HL-60 (cell line): ENCODE measurements around the gene MAN1C1.

Experiments
- DNase-seq, 2 experiments: peaks; one replicate each; pipeline ENCODE4 v3.0.0-alpha.2; 2010 to 2020; ENCODE audit warnings: low read depth in 1 of 2, low spot score in 1 of 2
- H3K27ac ChIP-seq: fragments of 250-450 bp; sonication (Bioruptor Pico); replicated peaks from 2 replicates; pipeline ENCODE4 v1.5.1; 2020; ENCODE audit warnings: mild to moderate bottlenecking, moderate library complexity
- H3K27me3 ChIP-seq: fragments of 250-450 bp; sonication (Bioruptor Pico); 2 replicates; pipeline ENCODE4 v1.5.1; 2021; ENCODE audit warnings: mild to moderate bottlenecking, moderate library complexity; ENCODE audit not compliant: insufficient read depth, poor library complexity, severe bottlenecking
- H3K4me3 ChIP-seq: replicated peaks from 2 replicates; pipeline ENCODE4 v1.5.1; 2011; ENCODE audit warnings: mild to moderate bottlenecking, control low read depth, low read length; ENCODE audit not compliant: insufficient read depth
- GABPA ChIP-seq: IDR thresholded peaks from 2 replicates; pipeline ENCODE4 v1.6.1; 2012; ENCODE audit warnings: low read depth
- POLR2AphosphoS5 ChIP-seq: IDR thresholded peaks from 2 replicates; pipeline ENCODE4 v1.6.1; 2012; ENCODE audit warnings: low read depth
- REST ChIP-seq: IDR thresholded peaks from 2 replicates; pipeline ENCODE4 v1.6.1; 2012; ENCODE audit warnings: low read depth; ENCODE audit not compliant: insufficient replicate concordance
- SPI1 ChIP-seq: IDR thresholded peaks from 2 replicates; pipeline ENCODE4 v1.6.1; 2012; ENCODE audit warnings: low read depth, mild to moderate bottlenecking, borderline replicate concordance
- TF ChIP-seq, protein P1 (sequence below): IDR thresholded peaks from one replicate; pipeline ENCODE4 v1.5.1; 2011; ENCODE audit warnings: low read length, control low read depth, inconsistent platforms; ENCODE audit not compliant: insufficient read depth

The MAN1C1 gene

DNA sequence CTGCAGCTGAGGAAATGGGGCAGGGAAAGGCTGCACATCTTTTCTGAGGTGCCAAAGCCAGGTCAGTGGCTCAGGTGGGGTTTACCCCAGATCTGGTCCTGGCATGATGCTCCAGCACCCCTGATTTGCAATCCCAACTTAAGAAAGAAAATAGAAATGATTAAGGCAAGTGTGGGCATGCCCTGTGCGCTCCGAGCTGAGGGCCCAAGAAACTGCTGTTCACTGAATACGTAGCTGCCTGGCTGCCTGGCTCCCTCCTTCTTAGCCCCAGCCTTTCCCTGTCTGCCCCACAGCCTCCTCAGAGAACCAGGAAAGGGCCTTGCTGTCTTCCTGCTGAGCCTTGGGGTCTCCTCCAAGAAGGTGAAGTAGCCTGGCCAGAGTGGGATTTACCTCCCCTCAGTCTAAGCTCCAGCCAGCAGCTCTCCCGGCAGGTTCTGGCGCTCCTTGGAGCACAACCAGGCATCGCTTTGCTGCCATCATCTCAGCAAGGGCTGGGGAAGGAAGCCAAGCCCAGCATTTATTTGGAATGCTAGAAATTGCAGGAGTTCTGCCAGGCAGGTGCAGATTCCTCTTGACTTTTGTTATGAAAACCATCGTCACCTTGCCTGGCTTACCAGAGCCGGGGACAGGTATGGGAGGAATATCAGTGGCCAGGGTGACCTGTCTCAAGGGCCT lies 132.1 kb downstream of the MAN1C1 start:
- Histone ChIP-seq H3K4me3 (no peak overlapping the region), H3K27me3 (no peaks in the 10 kb centered on the region), H3K27ac (no peak overlapping the region)
- TF ChIP-seq POLR2AphosphoS5: no peak
- DNase-seq: no peak

DNA sequence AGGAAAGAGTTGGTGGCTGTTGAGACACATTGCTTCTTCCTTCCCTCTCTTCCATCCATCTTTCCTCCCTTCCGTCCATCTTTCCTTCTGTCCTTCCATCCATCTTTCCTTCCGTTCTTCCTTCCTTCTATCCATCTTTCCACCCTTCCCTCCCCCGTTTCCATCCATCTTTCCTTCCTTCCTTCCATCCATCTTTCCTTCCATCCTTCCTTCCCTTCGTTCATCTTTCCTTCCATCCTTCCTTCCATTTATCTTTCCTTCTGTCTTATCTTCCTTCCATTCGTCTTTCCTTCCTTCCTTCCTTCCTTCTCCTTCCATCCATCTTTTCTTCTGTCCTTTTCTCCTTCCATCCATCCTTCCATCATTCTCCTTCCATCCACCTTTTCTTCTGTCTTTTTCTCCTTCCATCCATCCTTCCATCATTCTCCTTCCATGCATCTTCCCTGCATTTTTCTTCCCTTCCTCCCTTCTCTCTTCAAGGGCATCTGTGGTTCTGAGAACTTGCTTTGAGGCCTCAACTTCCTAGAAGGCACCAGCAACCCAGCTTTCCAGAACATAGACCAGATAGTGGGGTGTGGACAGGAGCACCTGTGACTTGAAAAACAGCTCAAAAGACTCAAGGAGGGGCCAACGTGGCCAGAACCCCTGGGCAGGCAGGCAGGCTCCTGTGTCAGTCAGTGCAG lies 134.5 kb downstream of the MAN1C1 start:
- no peak overlapping the region for H3K4me3 ChIP-seq
- DNase-seq: no peak
- TF ChIP-seq, protein P1, sequence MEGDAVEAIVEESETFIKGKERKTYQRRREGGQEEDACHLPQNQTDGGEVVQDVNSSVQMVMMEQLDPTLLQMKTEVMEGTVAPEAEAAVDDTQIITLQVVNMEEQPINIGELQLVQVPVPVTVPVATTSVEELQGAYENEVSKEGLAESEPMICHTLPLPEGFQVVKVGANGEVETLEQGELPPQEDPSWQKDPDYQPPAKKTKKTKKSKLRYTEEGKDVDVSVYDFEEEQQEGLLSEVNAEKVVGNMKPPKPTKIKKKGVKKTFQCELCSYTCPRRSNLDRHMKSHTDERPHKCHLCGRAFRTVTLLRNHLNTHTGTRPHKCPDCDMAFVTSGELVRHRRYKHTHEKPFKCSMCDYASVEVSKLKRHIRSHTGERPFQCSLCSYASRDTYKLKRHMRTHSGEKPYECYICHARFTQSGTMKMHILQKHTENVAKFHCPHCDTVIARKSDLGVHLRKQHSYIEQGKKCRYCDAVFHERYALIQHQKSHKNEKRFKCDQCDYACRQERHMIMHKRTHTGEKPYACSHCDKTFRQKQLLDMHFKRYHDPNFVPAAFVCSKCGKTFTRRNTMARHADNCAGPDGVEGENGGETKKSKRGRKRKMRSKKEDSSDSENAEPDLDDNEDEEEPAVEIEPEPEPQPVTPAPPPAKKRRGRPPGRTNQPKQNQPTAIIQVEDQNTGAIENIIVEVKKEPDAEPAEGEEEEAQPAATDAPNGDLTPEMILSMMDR: no peak
- H3K27me3 ChIP-seq: no peaks in the 10 kb centered on the region
- H3K27ac ChIP-seq: no peak overlapping the region

GRCh38 chr1:25754470-25755181 lies 138.0 kb downstream of the MAN1C1 start:
- no peaks in the 10 kb centered on the region for H3K27me3 ChIP-seq
- DNase-seq: no peak
- H3K4me3 ChIP-seq: no peak overlapping the region
- TF ChIP-seq, protein P1: no peak
- TF ChIP-seq GABPA: no peak
- no peak for TF ChIP-seq SPI1
- TF ChIP-seq POLR2AphosphoS5: no peak
- TF ChIP-seq REST: no peak
- H3K27ac ChIP-seq: no peak overlapping the region

- no peak for DNase-seq
- H3K4me3 ChIP-seq: no peak overlapping the region
- H3K27me3 ChIP-seq: no peaks in the 10 kb centered on the region
- no peak overlapping the region for H3K27ac ChIP-seq
- TF ChIP-seq SPI1: no peak
- TF ChIP-seq, protein P1: no peak
- no peak for TF ChIP-seq GABPA
- no peak for TF ChIP-seq REST
- TF ChIP-seq POLR2AphosphoS5: no peak
Measured at GRCh38 chr1:25755475-25756125, 139.0 kb downstream of the MAN1C1 start.
